ENCODE measurements around the gene OPN4.

The OPN4 gene

GRCh38 chr10:86686972-86687371, 32.6 kb downstream of the OPN4 start:
- Histone ChIP-seq H3K9ac (no peak overlapping the region), H3K9me3 (no peaks in the 10 kb centered on the region), H3K27me3 (no peaks in the 10 kb centered on the region), H4K20me1 (no peaks in the 10 kb centered on the region), H3K36me3 (no peaks in the 10 kb centered on the region), H3K4me3 (no peak overlapping the region), H3K4me2 (no peak overlapping the region), H3K4me1 (no peaks in the 10 kb centered on the region), H3K27ac (no peak overlapping the region)
- TF ChIP-seq Cebpa-rat (IDR thresholded peaks at IDR 0.05) = no peak

DNA sequence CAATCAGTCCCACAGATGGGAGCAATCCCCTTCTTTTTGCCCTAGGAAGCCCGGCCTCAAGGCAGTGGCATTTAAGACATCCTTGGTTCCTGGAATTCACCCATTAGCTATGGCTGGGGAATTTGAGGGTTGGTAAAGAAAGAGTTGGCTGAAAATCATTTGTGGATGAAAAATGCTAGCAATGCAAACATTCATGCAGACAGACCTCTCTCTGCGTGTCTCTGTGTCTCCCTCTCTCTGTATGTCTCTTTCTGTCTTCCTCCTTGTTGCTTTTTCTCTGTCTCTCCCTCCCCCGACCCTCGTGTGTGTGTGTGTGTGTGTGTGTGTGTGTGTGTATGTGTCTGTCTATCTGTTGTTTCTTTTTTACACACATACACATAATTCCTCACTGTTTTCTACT, 33.4 kb downstream of the OPN4 start:
- H3K27me3 ChIP-seq = no peaks in the 10 kb centered on the region
- no peak overlapping the region for H3K4me2 ChIP-seq
- TF ChIP-seq Cebpa-rat (IDR thresholded peaks at IDR 0.05) = no peak
- H3K9me3 ChIP-seq = no peaks in the 10 kb centered on the region
- H3K36me3 ChIP-seq = no peaks in the 10 kb centered on the region
- H3K4me3 ChIP-seq = no peak overlapping the region
- H4K20me1 ChIP-seq = no peaks in the 10 kb centered on the region
- H3K27ac ChIP-seq = no peak overlapping the region
- no peak overlapping the region for H3K9ac ChIP-seq
- no peaks in the 10 kb centered on the region for H3K4me1 ChIP-seq

DNA sequence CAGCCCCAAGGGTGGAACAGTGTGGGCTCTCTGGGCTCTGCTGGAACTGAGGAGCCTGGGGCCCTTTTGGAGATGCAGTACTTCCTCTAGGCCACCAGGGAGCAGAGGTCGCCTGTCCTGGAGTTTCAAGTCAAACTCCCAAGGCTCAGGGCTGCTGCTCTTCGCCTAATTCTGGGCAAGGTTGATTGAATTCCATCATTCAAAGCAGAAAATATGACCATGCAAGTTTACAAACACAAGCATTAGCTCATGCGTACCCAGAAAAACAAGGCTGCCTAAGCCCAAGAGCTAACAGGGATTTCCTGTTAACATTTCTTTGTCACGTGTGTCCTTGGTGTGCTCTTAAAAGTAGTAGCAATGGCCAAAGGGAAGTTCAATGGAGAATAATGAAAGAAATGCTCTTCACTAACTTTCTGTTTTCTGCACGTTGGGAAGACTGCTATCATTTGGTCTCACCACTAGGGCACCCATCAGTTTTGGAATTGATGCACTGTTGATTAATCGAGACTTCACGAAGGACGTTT, 34.1 kb downstream of the OPN4 start:
- H4K20me1 ChIP-seq = no peaks in the 10 kb centered on the region
- H3K4me1 ChIP-seq = no peaks in the 10 kb centered on the region
- no peak for TF ChIP-seq Cebpa-rat (IDR thresholded peaks at IDR 0.05)
- H3K27me3 ChIP-seq = no peaks in the 10 kb centered on the region
- H3K4me3 ChIP-seq = no peak overlapping the region
- H3K27ac ChIP-seq = no peak overlapping the region
- no peaks in the 10 kb centered on the region for H3K36me3 ChIP-seq
- no peak overlapping the region for H3K4me2 ChIP-seq
- H3K9ac ChIP-seq = no peak overlapping the region
- no peaks in the 10 kb centered on the region for H3K9me3 ChIP-seq

DNA sequence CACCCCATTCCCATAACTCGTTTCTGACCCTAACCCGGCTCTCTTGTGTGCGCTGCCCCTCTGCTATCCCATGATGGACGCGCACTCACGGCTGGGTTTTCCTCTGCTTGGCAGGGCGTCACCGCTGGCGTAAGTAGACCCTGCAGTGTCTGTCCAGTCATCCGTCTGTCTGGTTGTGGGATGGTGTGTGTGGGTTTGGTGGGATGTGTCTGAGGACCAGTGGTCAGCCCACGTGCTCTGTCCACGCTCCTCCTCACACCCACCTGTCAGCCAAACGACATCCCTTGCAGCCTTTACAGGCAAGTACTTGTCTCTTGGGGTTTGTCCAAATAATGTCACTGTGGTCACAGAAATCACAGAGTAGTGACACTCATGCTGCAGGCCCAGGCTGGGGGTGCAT, 34.8 kb downstream of the OPN4 start:
- no peaks in the 10 kb centered on the region for H3K9me3 ChIP-seq
- no peak overlapping the region for H3K4me3 ChIP-seq
- H3K9ac ChIP-seq = no peak overlapping the region
- no peaks in the 10 kb centered on the region for H3K36me3 ChIP-seq
- H4K20me1 ChIP-seq = no peaks in the 10 kb centered on the region
- H3K27me3 ChIP-seq = no peaks in the 10 kb centered on the region
- H3K27ac ChIP-seq = no peak overlapping the region
- H3K4me1 ChIP-seq = no peaks in the 10 kb centered on the region
- no peak overlapping the region for H3K4me2 ChIP-seq
- no peak for TF ChIP-seq Cebpa-rat (IDR thresholded peaks at IDR 0.05)

DNA sequence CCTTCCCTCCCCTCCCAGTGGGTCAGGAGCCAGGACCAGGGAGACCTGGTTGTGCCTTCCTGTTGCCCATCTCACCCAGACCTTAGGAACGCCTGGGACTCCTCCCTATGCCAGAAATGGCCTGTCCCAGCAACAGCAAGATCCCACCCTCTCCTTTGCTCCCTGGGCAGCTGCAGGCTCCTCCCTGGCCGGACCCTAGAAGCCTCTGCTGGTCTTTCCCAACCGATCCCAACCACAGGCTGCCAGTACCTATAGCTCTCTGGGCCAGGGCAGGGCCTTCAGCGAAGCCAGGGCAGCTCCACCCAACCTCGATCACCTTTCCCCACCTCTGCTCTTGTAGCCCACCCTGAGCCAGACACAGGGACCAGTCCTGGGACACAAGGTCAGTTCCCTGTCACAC, 35.9 kb downstream of the OPN4 start:
- TF ChIP-seq Cebpa-rat (IDR thresholded peaks at IDR 0.05) = no peak
- H3K9me3 ChIP-seq = no peaks in the 10 kb centered on the region

DNA sequence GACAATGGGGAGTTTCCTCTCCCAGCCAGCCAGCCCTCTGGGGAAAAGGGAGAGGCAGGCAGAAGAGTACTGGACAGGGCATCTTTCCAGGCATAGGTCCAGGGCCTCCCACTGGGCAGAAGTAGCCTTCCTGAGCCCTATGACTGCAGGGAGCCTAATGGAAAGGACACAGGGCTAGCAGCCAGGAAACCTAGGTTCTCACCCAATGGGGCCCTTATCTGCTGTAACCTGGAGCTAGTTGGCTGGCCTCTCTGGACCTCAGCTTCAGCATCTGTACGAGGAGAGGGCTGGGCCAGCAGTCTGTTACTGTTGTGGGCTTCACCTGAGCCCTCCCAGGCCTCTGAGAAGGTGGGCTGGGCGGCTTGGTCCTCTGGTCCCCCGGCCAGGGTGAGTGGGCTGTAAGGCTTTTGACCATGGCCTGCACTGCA, 36.3 kb downstream of the OPN4 start:
- H3K9ac ChIP-seq = no peak overlapping the region
- H3K27ac ChIP-seq = no peak overlapping the region
- no peaks in the 10 kb centered on the region for H3K27me3 ChIP-seq
- H3K9me3 ChIP-seq = no peaks in the 10 kb centered on the region
- TF ChIP-seq Cebpa-rat (IDR thresholded peaks at IDR 0.05) = no peak
- no peaks in the 10 kb centered on the region for H3K36me3 ChIP-seq
- no peaks in the 10 kb centered on the region for H3K4me1 ChIP-seq
- no peak overlapping the region for H3K4me2 ChIP-seq
- no peaks in the 10 kb centered on the region for H4K20me1 ChIP-seq
- no peak overlapping the region for H3K4me3 ChIP-seq

More for the DNA sequence above, 35.9 kb downstream of the OPN4 start:
- Histone ChIP-seq H3K27ac (no peak overlapping the region), H3K4me1 (no peaks in the 10 kb centered on the region), H3K27me3 (no peaks in the 10 kb centered on the region), H3K36me3 (no peaks in the 10 kb centered on the region), H3K9ac (no peak overlapping the region), H4K20me1 (no peaks in the 10 kb centered on the region), H3K4me3 (no peak overlapping the region), H3K4me2 (no peak overlapping the region)

DNA sequence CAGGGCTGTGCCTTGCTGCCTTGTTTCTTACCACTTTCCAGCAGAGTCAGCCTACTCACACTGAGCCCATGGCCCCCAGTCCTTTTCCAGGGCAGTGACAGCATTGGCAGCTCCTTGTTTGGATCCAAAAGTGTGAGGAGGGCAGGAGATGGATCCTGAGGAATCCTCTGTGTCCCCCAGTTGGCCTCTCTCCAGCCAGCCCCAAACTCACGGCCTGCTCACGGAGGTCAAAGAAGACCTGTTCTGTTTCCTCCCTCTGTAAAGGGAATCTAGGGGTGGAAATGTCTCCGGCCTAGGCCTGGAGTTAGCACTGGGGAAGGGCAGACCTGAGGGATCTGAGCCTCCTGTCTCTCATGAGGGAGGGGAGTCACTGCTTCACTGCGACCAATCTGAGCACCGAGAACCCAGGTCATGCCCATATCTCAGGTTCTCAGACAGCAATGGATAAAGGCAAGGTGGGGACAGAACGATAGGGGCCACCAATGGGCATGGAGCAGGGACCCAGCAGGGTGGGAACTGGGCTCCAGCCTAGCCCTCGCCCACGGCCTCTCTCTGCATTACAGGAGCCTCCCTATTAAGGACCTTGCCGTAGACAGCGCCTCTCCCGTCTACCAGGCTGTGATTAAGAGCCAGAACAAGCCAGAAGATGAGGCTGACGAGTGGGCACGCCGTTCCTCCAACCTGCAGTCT, 37.1 kb downstream of the OPN4 start:
- Histone ChIP-seq H3K27ac (no peak overlapping the region), H3K9me3 (no peaks in the 10 kb centered on the region), H3K9ac (no peak overlapping the region), H3K27me3 (no peaks in the 10 kb centered on the region), H3K4me3 (no peak overlapping the region), H3K4me1 (no peaks in the 10 kb centered on the region), H3K36me3 (no peaks in the 10 kb centered on the region), H4K20me1 (no peaks in the 10 kb centered on the region), H3K4me2 (no peak overlapping the region)
- TF ChIP-seq Cebpa-rat (IDR thresholded peaks at IDR 0.05) = no peak

DNA sequence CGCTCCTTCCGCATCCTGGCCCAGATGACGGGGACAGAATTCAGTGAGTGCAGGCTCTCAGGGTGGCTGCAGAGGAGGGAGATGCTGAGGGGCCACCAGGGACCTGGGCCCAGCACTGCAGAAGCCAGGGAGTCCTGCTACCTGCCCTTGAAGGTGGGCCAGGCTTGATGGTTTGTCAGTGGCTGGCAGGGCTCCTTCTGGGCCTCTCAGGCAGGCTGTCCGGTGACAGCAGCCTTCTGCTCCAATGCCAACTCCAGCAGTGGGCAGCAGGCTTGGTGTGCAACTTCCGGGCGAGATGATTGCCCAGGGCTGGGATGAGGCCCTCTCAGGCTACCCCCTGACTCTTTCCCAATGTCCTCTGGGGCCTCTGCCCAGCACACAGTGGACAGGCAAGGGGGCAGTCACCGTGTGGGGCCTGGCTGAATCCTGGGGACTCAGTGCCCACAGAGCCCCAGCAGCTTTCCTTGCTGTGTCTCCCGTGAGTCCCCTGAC, 37.7 kb downstream of the OPN4 start:
- Histone ChIP-seq H3K36me3 (no peaks in the 10 kb centered on the region), H3K4me3 (no peak overlapping the region), H3K4me2 (no peak overlapping the region), H3K9ac (no peak overlapping the region), H4K20me1 (no peaks in the 10 kb centered on the region), H3K27me3 (no peaks in the 10 kb centered on the region), H3K27ac (no peak overlapping the region), H3K4me1 (no peaks in the 10 kb centered on the region), H3K9me3 (no peaks in the 10 kb centered on the region)
- TF ChIP-seq Cebpa-rat (IDR thresholded peaks at IDR 0.05) = no peak

GRCh38 chr10:86692664-86693063, 38.3 kb downstream of the OPN4 start:
- H3K36me3 ChIP-seq = no peaks in the 10 kb centered on the region
- no peak for TF ChIP-seq Cebpa-rat (IDR thresholded peaks at IDR 0.05)
- no peaks in the 10 kb centered on the region for H4K20me1 ChIP-seq
- H3K4me2 ChIP-seq = no peak overlapping the region
- H3K4me3 ChIP-seq = no peak overlapping the region
- H3K4me1 ChIP-seq = no peaks in the 10 kb centered on the region
- no peak overlapping the region for H3K9ac ChIP-seq
- no peak overlapping the region for H3K27ac ChIP-seq
- no peaks in the 10 kb centered on the region for H3K9me3 ChIP-seq
- H3K27me3 ChIP-seq = no peaks in the 10 kb centered on the region

- no peak overlapping the region for H3K4me2 ChIP-seq
- TF ChIP-seq Cebpa-rat (IDR thresholded peaks at IDR 0.05) = no peak
These were observed 38.9 kb downstream of the OPN4 start for GRCh38 chr10:86693275-86693674.

More at GRCh38 chr10:86693275-86693674, 38.9 kb downstream of the OPN4 start:
- Histone ChIP-seq H3K4me3 (no peak overlapping the region), H3K27ac (no peak overlapping the region), H3K27me3 (no peaks in the 10 kb centered on the region), H4K20me1 (no peaks in the 10 kb centered on the region), H3K4me1 (no peaks in the 10 kb centered on the region), H3K9ac (no peak overlapping the region), H3K9me3 (no peaks in the 10 kb centered on the region), H3K36me3 (no peaks in the 10 kb centered on the region)
